Measurements from ENCODE around the gene ABCA1. TPM values are rescaled to one million over a fixed set of nuclear protein-coding genes. Genes with fewer than 3 reads are reported as not detected.

ABCA1 gene
- total and polyA plus RNA-seq, 2 of the 4 experiments (the other 2 are of a cell fraction): 5.8 to 52.2 TPM

DNA sequence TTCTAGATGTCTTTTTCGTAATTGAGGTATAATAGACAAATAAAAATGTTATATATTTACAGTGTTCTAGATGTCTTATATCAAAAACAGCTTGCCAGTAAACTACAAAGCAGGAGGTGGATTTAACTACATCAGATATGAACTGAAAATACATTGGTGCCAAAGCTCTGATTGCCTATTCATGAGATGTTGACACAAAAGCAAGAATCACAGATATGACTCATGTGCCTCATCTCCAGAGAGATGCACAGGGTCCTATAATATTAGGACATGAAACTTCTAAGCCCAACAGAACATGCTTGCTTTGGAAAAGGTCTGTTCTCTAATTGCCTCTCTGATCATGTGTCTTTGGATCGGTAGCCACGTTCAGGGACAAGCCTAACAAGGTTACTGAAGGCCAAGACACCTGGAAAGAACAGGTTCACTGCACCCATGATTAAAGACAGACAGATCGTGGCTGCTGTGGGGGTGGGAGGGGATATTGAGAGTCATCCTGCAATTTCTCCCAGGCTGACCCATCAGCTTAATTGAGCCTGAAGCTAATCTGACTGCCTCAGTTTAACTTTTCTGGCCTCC lies 16.8 kb downstream of the ABCA1 start:
- Histone ChIP-seq H3K27ac (ENCODE audit: insufficient read depth, low read length) (no peak overlapping the region), H3K56ac (ENCODE audit: extremely low read depth, insufficient read depth, low read length) (no peak overlapping the region), H4K5ac (ENCODE audit: low read depth, low read length) (no peak overlapping the region), H3K4ac (ENCODE audit: low read depth, low read length) (no peak overlapping the region), H2AK9ac (replicated peaks; ENCODE audit: low read depth, low read length, poor library complexity) (no peak overlapping the region), H3K4me3 (ENCODE audit: insufficient read depth, low read depth, low read length) (no peak overlapping the region), H3K27me3 (ENCODE audit: control insufficient read depth, insufficient read depth, low read length) (no peaks in the 10 kb centered on the region), H3K4me2 (ENCODE audit: low read depth, low read length) (no peak overlapping the region; the same call in 1 of the 2 replicates), H3K9ac (ENCODE audit: low read depth, low read length) (no peak overlapping the region), H3K79me1 (ENCODE audit: low read depth in 1 of 2, low read length in 2 of 2) (peaks cover 29 to 73% of the 10 kb centered on the region in 2 experiments), H2AFZ (replicated peaks; ENCODE audit: low read length, poor library complexity) (no peak overlapping the region), H2BK5ac (ENCODE audit: low read depth, low read length, poor library complexity, severe bottlenecking) (no peak overlapping the region), H3K36me3 (ENCODE audit: control insufficient read depth, insufficient read depth, low read length) (no peaks in the 10 kb centered on the region), H3K4me1 (ENCODE audit: control insufficient read depth, insufficient read depth, low read length) (peaks cover 25% of the 10 kb centered on the region), H3K23ac (ENCODE audit: low read depth, low read length) (no peak overlapping the region; the same call in 1 of the 2 replicates), H3K9me1 (ENCODE audit: insufficient read depth, low read length) (peaks cover 30% of the 10 kb centered on the region), H3K9me3 (ENCODE audit: control insufficient read depth, insufficient read depth, low read length) (no peaks in the 10 kb centered on the region), H2AK5ac (ENCODE audit: low read depth, low read length) (no peak overlapping the region), H3K14ac (replicated peaks; ENCODE audit: low read depth, low read length) (no peak overlapping the region), H4K91ac (ENCODE audit: insufficient read depth, low read depth, low read length) (no peak overlapping the region), H2BK15ac (ENCODE audit: low read depth, low read length) (no peak overlapping the region), H4K20me1 (ENCODE audit: insufficient read depth, low read length) (peaks cover 86% of the 10 kb centered on the region), H2BK120ac (ENCODE audit: low read depth, low read length) (no peak overlapping the region), H4K8ac (ENCODE audit: low read depth in 2 of 2, low read length in 2 of 2) (no peak overlapping the region), H3K18ac (ENCODE audit: low read depth, low read length) (no peak overlapping the region), H2BK20ac (ENCODE audit: low read depth, low read length) (no peak overlapping the region)
- peak; percentile 71 for DNase-seq
- ATAC-seq (ENCODE audit: low read depth): peak; percentile 26; the same call in 1 of the 2 replicates
- no TSS peak for BruUV-seq (replicated peaks)
- TF ChIP-seq, protein P1, sequence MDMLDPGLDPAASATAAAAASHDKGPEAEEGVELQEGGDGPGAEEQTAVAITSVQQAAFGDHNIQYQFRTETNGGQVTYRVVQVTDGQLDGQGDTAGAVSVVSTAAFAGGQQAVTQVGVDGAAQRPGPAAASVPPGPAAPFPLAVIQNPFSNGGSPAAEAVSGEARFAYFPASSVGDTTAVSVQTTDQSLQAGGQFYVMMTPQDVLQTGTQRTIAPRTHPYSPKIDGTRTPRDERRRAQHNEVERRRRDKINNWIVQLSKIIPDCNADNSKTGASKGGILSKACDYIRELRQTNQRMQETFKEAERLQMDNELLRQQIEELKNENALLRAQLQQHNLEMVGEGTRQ (IDR thresholded peaks at IDR 0.05; ENCODE audit: low read depth, low read length): no peak
- TF ChIP-seq MAFK (IDR thresholded peaks at IDR 0.05; ENCODE audit: low read depth, low read length): no peak
- TF ChIP-seq, protein P2, sequence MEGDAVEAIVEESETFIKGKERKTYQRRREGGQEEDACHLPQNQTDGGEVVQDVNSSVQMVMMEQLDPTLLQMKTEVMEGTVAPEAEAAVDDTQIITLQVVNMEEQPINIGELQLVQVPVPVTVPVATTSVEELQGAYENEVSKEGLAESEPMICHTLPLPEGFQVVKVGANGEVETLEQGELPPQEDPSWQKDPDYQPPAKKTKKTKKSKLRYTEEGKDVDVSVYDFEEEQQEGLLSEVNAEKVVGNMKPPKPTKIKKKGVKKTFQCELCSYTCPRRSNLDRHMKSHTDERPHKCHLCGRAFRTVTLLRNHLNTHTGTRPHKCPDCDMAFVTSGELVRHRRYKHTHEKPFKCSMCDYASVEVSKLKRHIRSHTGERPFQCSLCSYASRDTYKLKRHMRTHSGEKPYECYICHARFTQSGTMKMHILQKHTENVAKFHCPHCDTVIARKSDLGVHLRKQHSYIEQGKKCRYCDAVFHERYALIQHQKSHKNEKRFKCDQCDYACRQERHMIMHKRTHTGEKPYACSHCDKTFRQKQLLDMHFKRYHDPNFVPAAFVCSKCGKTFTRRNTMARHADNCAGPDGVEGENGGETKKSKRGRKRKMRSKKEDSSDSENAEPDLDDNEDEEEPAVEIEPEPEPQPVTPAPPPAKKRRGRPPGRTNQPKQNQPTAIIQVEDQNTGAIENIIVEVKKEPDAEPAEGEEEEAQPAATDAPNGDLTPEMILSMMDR (conservative IDR thresholded peaks at IDR 0.05; ENCODE audit: low read depth, low read length): no peak
- peak; percentile 44; the same call in 1 of the 2 replicates for TF ChIP-seq CEBPB (IDR thresholded peaks at IDR 0.05; ENCODE audit: low read depth, low read length)
- no peak for TF ChIP-seq RAD21 (IDR thresholded peaks at IDR 0.05; ENCODE audit: low read length)
- TF ChIP-seq NFE2L2 (IDR thresholded peaks at IDR 0.05; ENCODE audit: low read depth, low read length): no peak
- TF ChIP-seq MAZ (IDR thresholded peaks at IDR 0.05; ENCODE audit: borderline replicate concordance, low read depth, low read length): no peak
- peak; percentile 42; the same call in 1 of the 2 replicates for TF ChIP-seq FOS (IDR thresholded peaks at IDR 0.05; ENCODE audit: low read depth, low read length)
- intact Hi-C loops (cut with micrococcal nuclease): no loop called here
- CTCF ChIA-PET: interaction anchor here (1.3 kb wide), 1 partner anchor 16 kb away, joined by 3 read pairs; no protein-coding TSS in a partner anchor
- POLR2A ChIA-PET (ENCODE audit: unreplicated experiment): no interaction called here
- WGBS, 2 experiments (ENCODE audit: extremely low coverage in 2 of 2, insufficient read length in 1 of 2): 100% methylated on average over 2 of the region's 4 CpGs; no CpG with 5 or more reads in 1 of the 2 experiments
- in situ Hi-C loops (cut with MboI; ENCODE audit: low sequenced_read_pairs): no loop called here
- dilution Hi-C loops (cut with HindIII; ENCODE audit: low sequenced_read_pairs, unreplicated experiment): no loop called here
